Activated CD8-positive, alpha-beta memory T cell treated with anti-CD3 and anti-CD28 coated beads, Interleukin-2, amount 10 ng/mL, durations not matched to agents 7 days and 5 days (primary cell): ENCODE measurements around the gene ACOT7. TPM values are rescaled to one million over a fixed set of nuclear protein-coding genes. Genes with fewer than 3 reads are reported as not detected.
A peak's percentile ranks its signal among the peaks of the same experiment; 100 is the strongest.
"Not testable (repeated sequence)": the region's sequence is repeated elsewhere in the genome, so short reads cannot be mapped to it uniquely, and the experiment has no call there.

Source experiments
- ATAC-seq: fragments of 150-1000 bp; cut with Tn5 transposase; one replicate; pipeline ENCODE4 v1.10.0; 2021; ENCODE audit warnings: moderate library complexity
- CTCF ChIA-PET: fragments of 350-600 bp; sonication (Branson Sonifier 250); formaldehyde crosslinking; loops from one replicate; lab custom pipeline; 2021; ENCODE audit warnings: antibody characterized with exemption; lab: Charles Lee
- DNase-seq: peaks from one replicate; pipeline ENCODE4 v3.0.0-alpha.2; 2020
- H3K27ac Mint-ChIP-seq: one replicate; pipeline ENCODE4 v1.8.0; 2021; ENCODE audit warnings: mild to moderate bottlenecking, mixed read lengths
- H3K27me3 Mint-ChIP-seq: one replicate; pipeline ENCODE4 v1.8.0; 2021; ENCODE audit warnings: mixed read lengths
- H3K36me3 Mint-ChIP-seq: one replicate; pipeline ENCODE4 v1.8.0; 2021; ENCODE audit warnings: mild to moderate bottlenecking, mixed read lengths
- H3K4me1 Mint-ChIP-seq: one replicate; pipeline ENCODE4 v1.8.0; 2021; ENCODE audit warnings: mixed read lengths
- H3K4me3 Mint-ChIP-seq: one replicate; pipeline ENCODE4 v1.8.0; 2021; ENCODE audit warnings: mild to moderate bottlenecking, moderate library complexity, mixed read lengths
- H3K9me3 Mint-ChIP-seq: one replicate; pipeline ENCODE4 v1.8.0; 2022; ENCODE audit warnings: low read depth, mixed read lengths
- total RNA-seq, 2 experiments: library from RNA; stranded (reverse); gene quantifications; one replicate each; pipeline ENCODE4 v1.2.3, GENCODE V29; 2021

ACOT7 gene
- total RNA-seq, 2 experiments from 2014 or later = 81.3 to 87.0 TPM

DNA sequence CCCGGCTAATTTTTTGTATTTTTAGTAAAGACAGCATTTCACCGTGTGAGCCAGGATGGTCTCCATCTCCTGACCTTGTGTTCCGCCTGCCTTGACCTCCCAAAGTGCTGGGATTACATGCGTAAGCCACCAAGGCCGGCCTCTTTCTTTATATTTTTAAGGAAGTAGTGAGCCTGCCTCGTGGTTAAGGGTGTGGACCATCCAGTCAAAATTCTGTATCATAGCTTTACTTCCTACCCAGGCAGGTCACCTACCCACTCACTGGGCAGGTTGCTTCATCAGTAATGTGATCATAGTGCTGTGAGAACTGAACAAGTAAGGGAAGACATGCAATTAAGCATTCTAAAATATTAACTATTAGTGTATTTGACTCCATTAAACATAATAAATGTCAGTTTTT is 8.1 kb upstream of the ACOT7 start:
- Mint-ChIP-seq H3K4me3 (no peak overlapping the region), H3K9me3 (no peaks in the 10 kb centered on the region), H3K4me1 (no peaks in the 10 kb centered on the region), H3K27ac (no peak overlapping the region), H3K27me3 (peaks cover 26% of the 10 kb centered on the region), H3K36me3 (no peaks in the 10 kb centered on the region)
- DNase-seq (no peak), ATAC-seq (no peak)
- CTCF ChIA-PET = interaction anchor here (1.0 to 8.6 kb wide), 8 partner anchors 9 to 157 kb away, joined by 3 to 62 read pairs (median 6); no protein-coding TSS in a partner anchor

DNA sequence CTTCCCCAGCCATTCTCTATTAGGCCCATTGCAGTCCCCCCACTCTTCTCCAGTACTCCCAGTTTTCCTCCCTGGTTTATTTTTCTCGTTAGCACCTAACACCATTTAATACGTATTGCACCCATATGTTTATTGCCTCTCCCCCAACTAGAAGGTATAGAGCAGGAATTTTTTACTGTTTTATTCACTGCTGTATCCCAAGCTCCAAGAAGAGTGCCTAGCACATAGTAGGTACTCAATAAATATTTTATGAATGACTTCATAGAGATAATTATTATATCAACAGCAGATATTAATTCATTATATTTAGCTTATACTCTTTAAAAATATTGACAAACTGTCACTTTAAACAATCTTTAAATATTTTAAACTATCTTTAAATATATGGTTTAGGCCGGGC is 5.7 kb upstream of the ACOT7 start:
- no peaks in the 10 kb centered on the region for H3K9me3 Mint-ChIP-seq
- CTCF ChIA-PET = interaction anchor here (1.4 to 9.2 kb wide), 6 partner anchors 24 to 153 kb away, joined by 4 to 58 read pairs (median 6); no protein-coding TSS in a partner anchor
- DNase-seq = no peak
- no peak for ATAC-seq
- peaks cover 13% of the 10 kb centered on the region for H3K27me3 Mint-ChIP-seq
- no peak overlapping the region for H3K4me3 Mint-ChIP-seq
- no peak overlapping the region for H3K27ac Mint-ChIP-seq
- peaks cover 9% of the 10 kb centered on the region for H3K4me1 Mint-ChIP-seq
- no peaks in the 10 kb centered on the region for H3K36me3 Mint-ChIP-seq

DNA sequence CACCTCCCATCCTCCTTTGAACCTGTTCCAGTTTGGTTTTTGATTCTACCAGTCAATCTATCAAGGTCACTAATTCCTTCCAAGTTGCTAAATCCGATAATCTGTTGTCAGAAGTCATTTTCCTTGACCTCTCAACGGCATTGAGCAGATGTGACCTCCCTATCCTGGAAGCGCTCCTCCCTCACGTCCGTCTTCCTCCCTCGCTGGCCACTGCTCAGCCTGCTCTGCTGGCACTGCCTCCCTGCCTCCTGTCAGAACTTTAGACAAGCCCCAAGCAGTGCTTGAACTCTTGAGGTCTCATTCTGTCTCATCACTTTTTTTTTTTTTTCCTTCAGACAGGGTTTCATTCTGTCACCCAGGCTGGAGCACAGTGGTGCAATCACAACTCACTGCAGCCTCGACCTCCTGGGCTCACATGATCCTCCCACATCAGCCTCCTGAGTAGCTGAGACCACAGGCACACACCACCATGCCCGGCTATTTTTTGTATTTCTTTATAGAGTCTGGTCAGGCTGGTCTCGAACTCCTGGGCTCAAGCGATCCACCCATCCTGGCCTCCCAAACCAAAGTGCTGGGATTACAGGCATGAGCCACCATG is 4.4 kb upstream of the ACOT7 start:
- DNase-seq (no peak), ATAC-seq (no peak)
- Mint-ChIP-seq H3K27me3 (peaks cover 11% of the 10 kb centered on the region), H3K27ac (no peak overlapping the region), H3K4me3 (no peak overlapping the region), H3K36me3 (no peaks in the 10 kb centered on the region), H3K9me3 (no peaks in the 10 kb centered on the region), H3K4me1 (peaks cover 14% of the 10 kb centered on the region)
- CTCF ChIA-PET = interaction anchor here (1.4 to 9.2 kb wide), 7 partner anchors 25 to 152 kb away, joined by 4 to 58 read pairs (median 5); no protein-coding TSS in a partner anchor

DNA sequence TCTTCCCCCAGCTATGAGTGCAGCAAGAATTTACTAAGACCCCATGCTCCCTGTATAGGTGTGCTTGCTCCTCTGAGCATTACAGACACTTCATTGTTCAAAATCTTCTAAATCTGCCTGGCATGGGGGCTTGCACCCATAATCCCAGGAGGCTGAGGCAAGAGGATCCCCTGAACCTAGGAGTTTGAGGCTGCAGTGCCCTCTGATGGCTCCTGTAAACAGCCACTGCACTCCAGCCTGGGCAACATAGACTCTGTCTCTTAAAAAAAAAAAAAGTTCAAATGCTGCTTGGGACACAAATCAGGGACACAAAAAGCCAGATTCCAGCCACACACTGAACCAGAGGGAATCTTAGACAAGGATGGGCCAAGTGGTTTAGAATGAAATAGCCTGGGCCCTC is 3.4 kb upstream of the ACOT7 start:
- DNase-seq (no peak), ATAC-seq (no peak)

DNA sequence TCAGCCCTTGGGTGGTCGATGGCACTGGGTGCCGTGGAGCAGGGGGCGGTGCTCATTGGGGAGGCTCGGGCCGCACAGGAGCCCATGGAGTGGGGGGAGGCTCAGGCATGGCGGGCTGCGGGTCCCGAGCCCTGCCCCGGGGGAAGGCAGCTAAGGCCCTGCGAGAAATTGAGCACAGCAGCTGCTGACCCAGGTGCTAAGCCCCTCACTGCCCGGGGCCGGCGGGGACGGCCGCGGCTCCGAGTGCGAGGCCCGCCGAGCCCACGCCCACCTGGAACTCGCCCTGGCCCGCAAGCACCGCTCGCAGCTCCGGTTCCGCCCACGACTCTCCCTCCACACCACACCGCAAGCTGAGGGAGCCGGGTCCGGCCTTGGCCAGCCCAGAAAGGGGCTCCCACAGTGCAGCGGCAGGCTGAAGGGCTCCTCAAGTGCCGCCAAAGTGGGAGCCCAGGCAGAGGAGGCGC is 2.2 kb upstream of the ACOT7 start:
- ATAC-seq, H3K36me3 Mint-ChIP-seq, H3K27me3 Mint-ChIP-seq, H3K4me3 Mint-ChIP-seq, H3K9me3 Mint-ChIP-seq, DNase-seq, H3K27ac Mint-ChIP-seq: not testable (repeated sequence)
- H3K4me1 Mint-ChIP-seq = peaks cover 29% of the 10 kb centered on the region
- CTCF ChIA-PET = interaction anchor here (0.8 to 9.2 kb wide), 9 partner anchors 9 to 149 kb away, joined by 3 to 58 read pairs (median 3); no protein-coding TSS in a partner anchor

More for the DNA sequence above, 3.4 kb upstream of the ACOT7 start:
- Mint-ChIP-seq H3K9me3 (no peaks in the 10 kb centered on the region), H3K36me3 (no peaks in the 10 kb centered on the region), H3K27me3 (peaks cover 7% of the 10 kb centered on the region), H3K27ac (no peak overlapping the region), H3K4me3 (no peak overlapping the region), H3K4me1 (peaks cover 20% of the 10 kb centered on the region)
- CTCF ChIA-PET = interaction anchor here (0.8 to 9.2 kb wide), 9 partner anchors 8 to 151 kb away, joined by 3 to 58 read pairs (median 4); no protein-coding TSS in a partner anchor

DNA sequence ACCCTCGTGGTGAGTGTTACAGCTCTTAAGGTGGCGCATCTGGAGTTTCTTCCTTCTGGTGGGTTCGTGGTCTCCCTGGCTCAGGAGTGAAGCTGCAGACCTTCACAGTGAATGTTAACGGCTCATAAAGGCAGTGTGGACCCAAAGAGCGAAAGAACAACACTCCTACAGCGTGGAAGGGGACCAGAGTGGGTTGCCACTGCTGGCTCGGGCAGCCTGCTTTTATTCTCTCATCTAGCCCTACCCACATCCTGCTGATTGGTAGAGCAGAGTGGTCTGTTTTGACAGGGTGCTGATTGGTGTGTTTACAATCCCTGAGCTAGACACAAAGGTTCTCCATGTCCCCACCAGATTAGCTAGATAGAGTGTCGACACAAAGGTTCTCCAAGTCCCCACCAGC is 1.6 kb upstream of the ACOT7 start:
- not testable (repeated sequence) for H3K9me3 Mint-ChIP-seq, H3K27me3 Mint-ChIP-seq, H3K36me3 Mint-ChIP-seq, ATAC-seq, DNase-seq, H3K4me3 Mint-ChIP-seq
- H3K4me1 Mint-ChIP-seq = peaks cover 30% of the 10 kb centered on the region
- CTCF ChIA-PET = interaction anchor here (0.9 to 9.2 kb wide), 8 partner anchors 8 to 149 kb away, joined by 3 to 58 read pairs (median 8); no protein-coding TSS in a partner anchor
- peak overlapping the region; percentile 2 for H3K27ac Mint-ChIP-seq

DNA sequence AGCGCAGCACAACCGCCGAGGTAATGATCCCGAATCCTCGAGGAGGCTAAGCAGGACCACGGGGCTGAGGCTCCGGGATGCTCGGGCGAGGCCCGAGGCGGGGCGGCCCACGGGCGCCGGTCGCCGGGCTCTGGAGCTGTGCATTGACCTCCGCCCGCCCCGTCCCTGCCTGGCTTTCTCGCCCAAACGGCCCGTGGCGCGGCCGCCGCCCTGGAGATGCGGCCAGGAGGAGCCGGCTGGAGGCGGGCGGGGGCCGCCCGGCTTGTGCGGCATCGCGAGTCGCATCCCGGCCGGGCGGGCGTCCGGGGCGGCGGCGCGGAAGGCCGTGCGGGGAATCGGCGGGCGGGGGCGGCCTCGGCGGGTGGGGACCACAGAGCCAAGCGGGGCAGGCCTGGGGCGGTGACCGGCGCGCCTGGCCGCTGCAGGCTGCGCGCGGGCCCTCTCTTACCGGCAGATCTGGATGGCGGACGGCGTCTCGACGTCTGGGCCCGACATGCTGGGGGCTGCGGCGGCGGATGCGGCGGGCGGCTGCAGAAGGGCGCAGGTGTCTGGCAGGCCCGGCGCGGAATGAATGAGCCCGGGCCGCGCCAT is 663 bp downstream of the ACOT7 start:
- H3K9me3 Mint-ChIP-seq = no peaks in the 10 kb centered on the region
- H3K27ac Mint-ChIP-seq = peak overlapping the region; percentile 81
- peak overlapping the region; percentile 84 for H3K4me3 Mint-ChIP-seq
- ATAC-seq = no peak
- H3K4me1 Mint-ChIP-seq = peaks cover 35% of the 10 kb centered on the region
- CTCF ChIA-PET = interaction anchor here (0.7 to 9.2 kb wide), 14 partner anchors 8 to 147 kb away, joined by 3 to 58 read pairs (median 7); no protein-coding TSS in a partner anchor
- no peaks in the 10 kb centered on the region for H3K36me3 Mint-ChIP-seq
- no peaks in the 10 kb centered on the region for H3K27me3 Mint-ChIP-seq
- DNase-seq = no peak

DNA sequence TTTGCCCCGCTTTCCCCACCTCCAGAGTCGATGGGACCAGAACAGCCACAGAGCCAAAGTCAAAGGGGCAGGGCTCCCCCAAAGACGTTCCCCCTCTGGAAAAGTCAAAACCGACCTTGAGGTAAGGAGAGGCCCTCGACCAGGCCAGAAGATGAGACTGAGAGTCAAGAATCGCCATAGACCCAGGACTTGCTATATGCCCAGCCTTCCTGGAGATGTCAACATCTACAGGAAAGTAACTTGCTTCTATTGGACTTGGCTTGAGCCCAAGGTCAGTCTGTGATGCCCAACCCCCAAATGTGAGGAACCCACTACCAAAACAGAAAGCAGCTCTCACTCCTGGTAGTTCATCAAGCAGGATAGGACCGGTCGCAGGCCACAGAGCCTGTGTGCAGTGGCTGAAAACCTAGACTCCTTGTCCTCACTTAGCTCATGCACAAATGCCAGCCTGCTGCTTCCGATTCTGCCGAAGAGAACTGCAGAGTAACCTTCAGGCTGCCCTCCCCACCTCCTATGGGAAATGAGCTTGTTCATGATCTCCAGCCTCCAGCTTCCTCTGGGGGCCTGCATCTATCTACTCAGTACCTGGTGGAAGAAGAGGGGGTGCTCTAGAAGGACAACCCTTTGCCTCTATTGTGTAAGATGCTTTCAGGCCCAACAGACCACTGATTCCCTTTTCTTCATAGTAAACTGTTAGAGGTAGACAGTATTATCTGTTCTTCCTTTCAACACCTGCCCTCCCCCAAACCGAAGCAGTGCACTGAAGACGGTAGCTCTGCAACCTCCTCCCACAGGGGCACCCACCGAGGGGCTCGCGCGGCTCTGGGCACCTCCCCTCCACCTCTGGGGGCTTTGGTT is 1.4 kb downstream of the ACOT7 start:
- CTCF ChIA-PET = interaction anchor here (0.7 to 9.2 kb wide), 11 partner anchors 10 to 146 kb away, joined by 3 to 58 read pairs (median 7); no protein-coding TSS in a partner anchor
- no peaks in the 10 kb centered on the region for H3K27me3 Mint-ChIP-seq
- DNase-seq = peak; percentile 49
- peak overlapping the region; percentile 84 for H3K4me3 Mint-ChIP-seq
- no peak for ATAC-seq
- H3K9me3 Mint-ChIP-seq = no peaks in the 10 kb centered on the region
- H3K36me3 Mint-ChIP-seq = no peaks in the 10 kb centered on the region
- H3K4me1 Mint-ChIP-seq = peaks cover 35% of the 10 kb centered on the region
- peak overlapping the region; percentile 69 for H3K27ac Mint-ChIP-seq

DNA sequence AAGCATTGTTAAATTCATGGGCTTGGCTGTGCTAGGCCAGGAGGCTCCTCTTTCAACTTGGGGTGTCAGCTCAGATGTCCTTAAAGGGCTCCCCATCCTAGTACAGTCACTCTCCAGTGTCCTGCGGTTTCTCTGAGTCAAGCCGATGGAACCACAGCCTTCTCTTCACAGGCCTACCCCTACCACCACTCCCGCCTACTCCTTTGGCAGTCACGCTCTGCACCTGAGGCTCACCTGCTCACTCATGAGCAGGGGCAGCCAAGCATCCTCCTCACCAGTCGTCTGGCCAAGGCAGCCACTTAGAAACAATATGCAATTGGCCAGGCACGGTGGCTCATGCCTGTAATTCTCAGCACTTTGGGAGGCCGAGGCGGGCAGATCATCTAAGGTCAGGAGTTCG is 3.6 kb downstream of the ACOT7 start:
- peaks cover 2% of the 10 kb centered on the region for H3K36me3 Mint-ChIP-seq
- DNase-seq (no peak), ATAC-seq (no peak)
- peaks cover 33% of the 10 kb centered on the region for H3K4me1 Mint-ChIP-seq
- no peaks in the 10 kb centered on the region for H3K9me3 Mint-ChIP-seq
- no peaks in the 10 kb centered on the region for H3K27me3 Mint-ChIP-seq
- CTCF ChIA-PET = interaction anchor here (0.6 to 1.6 kb wide), 2 partner anchors 25 to 143 kb away, joined by 3 to 4 read pairs; no protein-coding TSS in a partner anchor
- no peak overlapping the region for H3K27ac Mint-ChIP-seq
- H3K4me3 Mint-ChIP-seq = no peak overlapping the region

DNA sequence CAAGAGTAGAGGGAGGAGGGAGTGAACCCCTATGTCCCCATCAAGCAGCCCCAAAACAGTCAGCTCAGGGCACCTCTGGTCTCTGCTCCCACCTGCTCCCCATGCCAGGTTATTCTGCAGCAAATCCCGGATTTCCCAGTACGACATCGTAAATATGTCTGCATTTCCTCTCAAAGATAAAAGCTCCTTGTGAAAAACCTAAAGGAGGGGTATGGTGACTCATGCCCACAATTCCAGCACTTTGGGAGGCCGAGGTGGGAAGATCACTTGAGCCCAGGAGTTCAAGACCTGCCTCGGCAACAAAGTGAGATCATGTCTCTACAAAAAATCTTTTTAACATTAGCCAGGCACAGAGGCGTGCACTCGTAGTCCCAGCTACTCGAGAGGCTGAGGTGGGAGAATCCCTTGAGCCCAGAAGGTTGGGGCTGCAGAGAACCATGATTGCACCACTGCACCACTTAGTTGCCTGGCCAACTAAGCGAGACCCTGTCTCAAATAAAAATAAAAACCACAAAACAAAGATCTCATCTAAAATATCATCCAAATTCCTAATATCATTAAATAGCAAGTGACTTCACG is 7.1 kb downstream of the ACOT7 start:
- peaks cover 12% of the 10 kb centered on the region for H3K4me1 Mint-ChIP-seq
- no peak for ATAC-seq
- CTCF ChIA-PET = no interaction called here
- H3K4me3 Mint-ChIP-seq = no peak overlapping the region
- peaks cover 2% of the 10 kb centered on the region for H3K9me3 Mint-ChIP-seq
- no peak for DNase-seq
- peaks cover 8% of the 10 kb centered on the region for H3K36me3 Mint-ChIP-seq
- no peaks in the 10 kb centered on the region for H3K27me3 Mint-ChIP-seq
- H3K27ac Mint-ChIP-seq = no peak overlapping the region

DNA sequence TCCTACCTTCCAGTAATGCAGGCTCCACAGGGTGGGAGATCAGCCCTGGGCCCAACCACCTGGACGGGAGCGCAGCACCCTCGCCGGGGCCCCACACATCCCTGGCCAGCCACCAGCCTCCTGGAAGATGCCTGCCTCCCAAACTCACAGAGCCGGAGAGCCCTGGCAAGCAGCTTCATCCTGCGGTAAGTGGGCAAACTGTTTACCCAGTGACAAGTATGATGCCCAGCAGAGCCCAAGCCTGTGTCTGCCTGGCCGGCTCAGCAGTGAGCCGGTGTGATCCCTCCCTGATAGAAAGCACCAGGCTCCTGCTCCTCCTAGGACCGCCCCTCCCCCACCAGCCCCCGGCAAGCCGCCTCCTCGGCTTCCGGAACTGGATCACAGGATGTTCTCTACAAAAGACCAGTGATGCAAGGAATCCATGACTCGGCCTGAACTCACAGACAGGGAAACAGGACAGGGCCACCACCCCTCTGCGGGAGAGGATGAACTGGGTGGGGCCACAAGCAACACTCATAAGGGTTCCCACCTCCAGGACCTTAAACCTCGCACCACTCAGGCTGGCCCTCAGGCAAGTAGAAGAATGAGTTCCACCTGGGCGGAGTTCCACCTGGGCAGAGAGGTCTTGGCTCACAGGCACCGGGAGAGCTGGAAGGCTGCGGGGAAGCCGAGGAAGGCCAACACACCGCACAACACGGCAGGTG is 7.9 kb downstream of the ACOT7 start:
- no peak for DNase-seq
- Mint-ChIP-seq H3K27me3 (no peaks in the 10 kb centered on the region), H3K4me1 (peaks cover 8% of the 10 kb centered on the region), H3K36me3 (peaks cover 8% of the 10 kb centered on the region), H3K27ac (no peak overlapping the region), H3K4me3 (no peak overlapping the region), H3K9me3 (peaks cover 2% of the 10 kb centered on the region)
- CTCF ChIA-PET = interaction anchor here (0.9 to 1.8 kb wide), 4 partner anchors 8 to 25 kb away, joined by 3 to 7 read pairs (median 4); partner anchors contain the start of gene ACOT7
- no peak for ATAC-seq

DNA sequence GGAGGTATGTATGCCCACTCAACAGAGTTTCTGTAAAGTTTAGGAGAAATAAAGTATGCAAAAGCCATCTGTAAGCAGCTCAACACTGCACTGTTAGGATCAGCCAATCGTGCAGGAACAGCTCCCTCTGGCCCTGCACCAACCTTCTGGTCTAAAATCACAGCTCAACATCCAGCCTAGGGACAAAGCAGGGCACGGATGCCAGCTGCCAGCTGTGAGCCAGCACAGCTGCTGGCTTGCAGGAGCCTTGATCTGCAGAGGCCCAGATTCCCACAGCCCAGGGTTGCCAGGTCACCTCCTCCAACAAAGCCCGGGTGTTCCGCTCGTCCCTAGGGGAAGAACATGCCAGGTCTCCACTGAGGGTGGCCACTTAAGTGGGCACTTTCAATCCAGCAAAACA is 8.6 kb downstream of the ACOT7 start:
- no peak for DNase-seq
- no peak for ATAC-seq
- Mint-ChIP-seq H3K4me1 (peaks cover 6% of the 10 kb centered on the region), H3K9me3 (peaks cover 2% of the 10 kb centered on the region), H3K27me3 (no peaks in the 10 kb centered on the region), H3K27ac (no peak overlapping the region), H3K4me3 (no peak overlapping the region), H3K36me3 (peaks cover 9% of the 10 kb centered on the region)
- CTCF ChIA-PET = interaction anchor here (0.9 to 1.8 kb wide), 6 partner anchors 9 to 138 kb away, joined by 3 to 7 read pairs (median 4); partner anchors contain the start of gene ACOT7
